Measurements from ENCODE around the gene ACAT2.

- TF ChIP-seq POLR2A (IDR thresholded peaks at IDR 0.05) (no peak), POLR2AphosphoS5 (IDR thresholded peaks at IDR 0.05) (no peak)
- TF ChIP-seq, protein P1, sequence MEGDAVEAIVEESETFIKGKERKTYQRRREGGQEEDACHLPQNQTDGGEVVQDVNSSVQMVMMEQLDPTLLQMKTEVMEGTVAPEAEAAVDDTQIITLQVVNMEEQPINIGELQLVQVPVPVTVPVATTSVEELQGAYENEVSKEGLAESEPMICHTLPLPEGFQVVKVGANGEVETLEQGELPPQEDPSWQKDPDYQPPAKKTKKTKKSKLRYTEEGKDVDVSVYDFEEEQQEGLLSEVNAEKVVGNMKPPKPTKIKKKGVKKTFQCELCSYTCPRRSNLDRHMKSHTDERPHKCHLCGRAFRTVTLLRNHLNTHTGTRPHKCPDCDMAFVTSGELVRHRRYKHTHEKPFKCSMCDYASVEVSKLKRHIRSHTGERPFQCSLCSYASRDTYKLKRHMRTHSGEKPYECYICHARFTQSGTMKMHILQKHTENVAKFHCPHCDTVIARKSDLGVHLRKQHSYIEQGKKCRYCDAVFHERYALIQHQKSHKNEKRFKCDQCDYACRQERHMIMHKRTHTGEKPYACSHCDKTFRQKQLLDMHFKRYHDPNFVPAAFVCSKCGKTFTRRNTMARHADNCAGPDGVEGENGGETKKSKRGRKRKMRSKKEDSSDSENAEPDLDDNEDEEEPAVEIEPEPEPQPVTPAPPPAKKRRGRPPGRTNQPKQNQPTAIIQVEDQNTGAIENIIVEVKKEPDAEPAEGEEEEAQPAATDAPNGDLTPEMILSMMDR (IDR thresholded peaks at IDR 0.05) = no peak
Observed at GRCh38 chr6:159815410-159815809, 53.6 kb downstream of the ACAT2 start.
